ENCODE measurements around the gene MMP7.
A peak's percentile ranks its signal among the peaks of the same experiment; 100 is the strongest.

Gene MMP7, protein sequence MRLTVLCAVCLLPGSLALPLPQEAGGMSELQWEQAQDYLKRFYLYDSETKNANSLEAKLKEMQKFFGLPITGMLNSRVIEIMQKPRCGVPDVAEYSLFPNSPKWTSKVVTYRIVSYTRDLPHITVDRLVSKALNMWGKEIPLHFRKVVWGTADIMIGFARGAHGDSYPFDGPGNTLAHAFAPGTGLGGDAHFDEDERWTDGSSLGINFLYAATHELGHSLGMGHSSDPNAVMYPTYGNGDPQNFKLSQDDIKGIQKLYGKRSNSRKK

DNA sequence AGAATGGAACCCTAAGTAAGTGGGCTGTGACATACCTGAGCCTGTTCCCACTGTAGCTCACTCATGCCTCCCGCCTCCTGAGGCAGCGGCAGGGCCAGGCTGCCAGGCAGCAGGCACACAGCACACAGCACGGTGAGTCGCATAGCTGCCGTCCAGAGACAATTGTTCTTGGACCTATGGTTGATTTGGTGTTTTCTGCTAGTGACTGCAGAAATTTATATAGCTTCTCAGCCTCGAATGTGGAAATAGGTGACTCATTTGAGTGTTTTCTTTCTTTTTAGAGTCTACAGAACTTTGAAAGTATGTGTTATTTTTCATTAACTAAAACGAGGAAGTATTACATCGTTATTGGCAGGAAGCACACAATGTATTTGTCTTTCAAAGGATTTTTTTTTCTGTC is at the start of gene MMP7:
MMP7 (minus strand) TSS at position 190 of the 400 bp plus-strand sequence; CDS start at position 143, 47 bp downstream.
- H3K4me3 ChIP-seq (ENCODE audit: low read depth, low read length), result peak within 1 kb of the TSS; percentile 25
- DNase-seq (ENCODE audit: low read depth), result peak; percentile 55
- TF ChIP-seq, protein P1, sequence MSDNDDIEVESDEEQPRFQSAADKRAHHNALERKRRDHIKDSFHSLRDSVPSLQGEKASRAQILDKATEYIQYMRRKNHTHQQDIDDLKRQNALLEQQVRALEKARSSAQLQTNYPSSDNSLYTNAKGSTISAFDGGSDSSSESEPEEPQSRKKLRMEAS (IDR thresholded peaks at IDR 0.05; ENCODE audit: low read depth, low read length), result no peak
- no peak for TF ChIP-seq MYC (IDR thresholded peaks at IDR 0.05; ENCODE audit: low read depth, low read length)
- no peak for TF ChIP-seq POLR2A (IDR thresholded peaks at IDR 0.05; ENCODE audit: extremely low read depth, insufficient read length)
- TF ChIP-seq, protein P2, sequence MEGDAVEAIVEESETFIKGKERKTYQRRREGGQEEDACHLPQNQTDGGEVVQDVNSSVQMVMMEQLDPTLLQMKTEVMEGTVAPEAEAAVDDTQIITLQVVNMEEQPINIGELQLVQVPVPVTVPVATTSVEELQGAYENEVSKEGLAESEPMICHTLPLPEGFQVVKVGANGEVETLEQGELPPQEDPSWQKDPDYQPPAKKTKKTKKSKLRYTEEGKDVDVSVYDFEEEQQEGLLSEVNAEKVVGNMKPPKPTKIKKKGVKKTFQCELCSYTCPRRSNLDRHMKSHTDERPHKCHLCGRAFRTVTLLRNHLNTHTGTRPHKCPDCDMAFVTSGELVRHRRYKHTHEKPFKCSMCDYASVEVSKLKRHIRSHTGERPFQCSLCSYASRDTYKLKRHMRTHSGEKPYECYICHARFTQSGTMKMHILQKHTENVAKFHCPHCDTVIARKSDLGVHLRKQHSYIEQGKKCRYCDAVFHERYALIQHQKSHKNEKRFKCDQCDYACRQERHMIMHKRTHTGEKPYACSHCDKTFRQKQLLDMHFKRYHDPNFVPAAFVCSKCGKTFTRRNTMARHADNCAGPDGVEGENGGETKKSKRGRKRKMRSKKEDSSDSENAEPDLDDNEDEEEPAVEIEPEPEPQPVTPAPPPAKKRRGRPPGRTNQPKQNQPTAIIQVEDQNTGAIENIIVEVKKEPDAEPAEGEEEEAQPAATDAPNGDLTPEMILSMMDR (IDR thresholded peaks at IDR 0.05; ENCODE audit: low read depth, low read length), result no peak

DNA sequence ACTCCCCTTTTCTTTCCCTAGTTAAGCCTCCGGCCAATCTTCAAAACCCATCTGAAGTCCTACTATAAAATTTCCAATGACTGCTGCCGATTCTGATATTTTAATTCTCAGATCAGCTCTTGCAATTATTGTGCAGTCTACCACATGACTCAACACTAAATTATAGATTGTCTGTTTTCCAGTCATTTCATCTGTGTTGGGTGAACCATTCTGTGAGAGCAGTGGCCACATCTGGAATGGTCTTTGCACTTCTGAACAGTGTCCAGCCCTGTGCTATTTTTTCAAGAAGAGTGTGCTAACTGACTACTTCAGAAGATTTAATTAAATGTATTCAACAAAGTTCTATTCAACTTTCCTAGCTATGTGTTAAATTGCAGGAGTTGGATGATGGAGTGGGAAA is 47.2 kb upstream of the MMP7 start:
- no peak for DNase-seq (ENCODE audit: low read depth)
- TF ChIP-seq MYC (IDR thresholded peaks at IDR 0.05; ENCODE audit: low read depth, low read length), result no peak
- no peak for TF ChIP-seq POLR2A (IDR thresholded peaks at IDR 0.05; ENCODE audit: extremely low read depth, insufficient read length)
- TF ChIP-seq, protein P2 (IDR thresholded peaks at IDR 0.05; ENCODE audit: low read depth, low read length), result no peak
- TF ChIP-seq, protein P1 (IDR thresholded peaks at IDR 0.05; ENCODE audit: low read depth, low read length), result no peak

DNA sequence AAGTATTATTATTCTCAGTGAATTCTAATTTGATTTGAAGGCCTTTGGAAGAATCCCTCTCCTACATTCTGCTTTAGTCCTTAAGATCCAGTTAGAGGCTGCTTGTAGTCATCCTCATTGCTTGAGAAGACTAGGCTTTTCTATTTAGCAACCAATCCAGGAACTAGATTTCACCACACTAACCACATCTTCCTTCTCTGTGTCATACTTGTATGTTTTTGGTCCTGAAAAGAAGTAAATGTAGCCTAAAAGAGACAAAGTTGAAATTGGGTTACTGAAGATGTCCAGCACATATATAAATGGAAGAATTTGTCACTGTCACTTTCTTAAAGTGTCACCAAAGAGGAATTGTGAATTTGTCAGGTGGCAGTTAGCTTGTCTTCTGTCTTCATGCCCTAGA is 46.6 kb upstream of the MMP7 start:
- TF ChIP-seq, protein P2 (IDR thresholded peaks at IDR 0.05; ENCODE audit: low read depth, low read length), result no peak
- TF ChIP-seq, protein P1 (IDR thresholded peaks at IDR 0.05; ENCODE audit: low read depth, low read length), result no peak
- 0 out of 2 replicates have a peak, but pooled peaks have one; percentile 12 for TF ChIP-seq MYC (IDR thresholded peaks at IDR 0.05; ENCODE audit: low read depth, low read length)
- TF ChIP-seq POLR2A (IDR thresholded peaks at IDR 0.05; ENCODE audit: extremely low read depth, insufficient read length), result no peak
- peak; percentile 74 for DNase-seq (ENCODE audit: low read depth)
- no peak overlapping the region for H3K4me3 ChIP-seq (ENCODE audit: low read depth, low read length)

More for the DNA sequence above, 47.2 kb upstream of the MMP7 start:
- H3K4me3 ChIP-seq (ENCODE audit: low read depth, low read length), result no peak overlapping the region

DNA sequence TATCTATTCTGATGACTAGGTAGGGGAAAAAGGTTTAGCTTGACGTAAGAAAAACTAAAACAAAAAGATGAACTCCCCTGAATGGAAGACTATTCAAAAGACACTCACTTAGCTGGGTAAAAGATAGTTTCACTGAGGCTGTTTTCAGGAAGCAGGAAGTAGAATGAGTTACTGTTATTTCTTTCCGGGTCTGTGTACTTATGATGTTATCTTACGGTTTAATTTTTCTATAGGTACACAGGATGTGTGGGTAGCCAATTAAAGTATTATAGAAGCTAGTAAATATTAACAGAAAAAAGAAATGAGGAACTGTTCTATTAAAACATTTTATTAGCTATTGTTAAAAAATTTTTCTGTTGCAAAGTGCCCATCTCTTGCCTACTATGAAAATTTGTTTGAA is 45.8 kb upstream of the MMP7 start:
- TF ChIP-seq, protein P1 (IDR thresholded peaks at IDR 0.05; ENCODE audit: low read depth, low read length), result no peak
- TF ChIP-seq MYC (IDR thresholded peaks at IDR 0.05; ENCODE audit: low read depth, low read length) (no peak), POLR2A (IDR thresholded peaks at IDR 0.05; ENCODE audit: extremely low read depth, insufficient read length) (no peak)
- TF ChIP-seq, protein P2 (IDR thresholded peaks at IDR 0.05; ENCODE audit: low read depth, low read length), result no peak
- DNase-seq (ENCODE audit: low read depth), result no peak
- H3K4me3 ChIP-seq (ENCODE audit: low read depth, low read length), result no peak overlapping the region

DNA sequence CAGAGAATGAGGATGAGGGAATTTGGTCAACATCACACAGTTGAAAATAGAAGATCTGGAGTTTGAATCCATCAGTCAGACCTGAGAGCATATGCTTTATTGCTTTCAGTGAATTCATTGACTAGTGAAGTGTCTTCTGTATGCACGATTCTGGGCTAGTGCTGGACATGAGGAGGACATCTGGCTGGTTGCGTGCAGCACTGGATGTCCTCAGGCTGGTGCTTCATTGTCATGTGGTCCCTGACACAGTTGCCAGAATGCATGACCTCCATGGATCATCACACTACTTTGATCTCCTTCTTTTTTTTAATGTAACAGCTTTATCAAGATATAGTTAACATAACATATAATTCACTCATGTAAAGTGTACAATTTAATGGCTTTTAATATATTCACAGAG is 44.5 kb upstream of the MMP7 start:
- H3K4me3 ChIP-seq (ENCODE audit: low read depth, low read length), result no peak overlapping the region
- TF ChIP-seq, protein P2 (IDR thresholded peaks at IDR 0.05; ENCODE audit: low read depth, low read length), result no peak
- TF ChIP-seq, protein P1 (IDR thresholded peaks at IDR 0.05; ENCODE audit: low read depth, low read length), result no peak
- TF ChIP-seq POLR2A (IDR thresholded peaks at IDR 0.05; ENCODE audit: extremely low read depth, insufficient read length) (no peak), MYC (IDR thresholded peaks at IDR 0.05; ENCODE audit: low read depth, low read length) (no peak)
- DNase-seq (ENCODE audit: low read depth), result no peak

Measured in NB4 (cell line).